ENCODE measurements around the gene UROC1. TPM values are rescaled to one million over a fixed set of nuclear protein-coding genes. Genes with fewer than 3 reads are reported as not detected.

UROC1 gene
- total RNA-seq, 1 experiment from 2014 or later: not detected

GRCh38 chr3:126540951-126541627, 23.5 kb upstream of the UROC1 start:
- H3K36me3 ChIP-seq (ENCODE audit: control insufficient read depth in 1 of 2, insufficient read depth in 2 of 2, low read length in 2 of 2): no peaks in the 10 kb centered on the region
- H3K4me1 ChIP-seq (ENCODE audit: control insufficient read depth in 1 of 2, insufficient read depth in 2 of 2, low read length in 2 of 2): peaks cover 15 to 18% of the 10 kb centered on the region in 2 experiments; a peak in 3 of 4 replicates
- no peak overlapping the region for H3K27ac ChIP-seq (ENCODE audit: low read depth, low read length)
- no peaks in the 10 kb centered on the region for H3K9me2 ChIP-seq (ENCODE audit: insufficient read depth)
- H3K27me3 ChIP-seq (ENCODE audit: insufficient read depth, low read length): 0 out of 2 replicates have a peak, but pooled peaks cover 3% of the 10 kb centered on the region
- no peaks in the 10 kb centered on the region for H3K9me3 ChIP-seq (ENCODE audit: control insufficient read depth in 1 of 2, insufficient read depth in 1 of 2, low read depth in 1 of 2, low read length in 2 of 2)
- POLR2A ChIA-PET: no interaction called here
- ATAC-seq: no peak
- intact Hi-C loops (cut with micrococcal nuclease): no loop called here
- DNase-seq (ENCODE audit: low read depth, low spot score): no peak
- H3K79me2 ChIP-seq (ENCODE audit: insufficient read depth, low read length): no peaks in the 10 kb centered on the region
- H2AFZ ChIP-seq (ENCODE audit: low read depth, low read length, poor library complexity, severe bottlenecking): no peak overlapping the region
- RAD21 ChIA-PET (ENCODE audit: low non-redundant PET in 1 of 2, low total read pairs in 2 of 2, uncharacterized antibody in 2 of 2, unreplicated experiment in 2 of 2): no interaction called here
- no peak overlapping the region for H3K4me3 ChIP-seq (replicated peaks in 1 of 2; ENCODE audit: low read depth in 1 of 2, low read length in 2 of 2)
- no TSS peak for BruUV-seq (replicated peaks)
- peak overlapping the region; percentile 53 for H3K4me2 ChIP-seq (ENCODE audit: low read length)
- H3K9ac ChIP-seq (ENCODE audit: low read length): no peak overlapping the region
- H4K20me1 ChIP-seq (ENCODE audit: insufficient read depth): no peaks in the 10 kb centered on the region
- TF ChIP-seq SIN3A (IDR thresholded peaks at IDR 0.05; ENCODE audit: low read depth): no peak
- no peak for TF ChIP-seq EZH2 (IDR thresholded peaks at IDR 0.05)
- TF ChIP-seq FOSL1 (IDR thresholded peaks at IDR 0.05; ENCODE audit: low read depth): no peak
- no peak for TF ChIP-seq EZH2phosphoT487 (IDR thresholded peaks at IDR 0.05; ENCODE audit: borderline replicate concordance)
- TF ChIP-seq ATF3 (IDR thresholded peaks at IDR 0.05): no peak
- TF ChIP-seq RAD21 (IDR thresholded peaks at IDR 0.05; ENCODE audit: low read depth): no peak
- TF ChIP-seq YY1 (IDR thresholded peaks at IDR 0.05; ENCODE audit: extremely low read depth, insufficient replicate concordance, low read depth, low read length): no peak
- TF ChIP-seq, protein P1, sequence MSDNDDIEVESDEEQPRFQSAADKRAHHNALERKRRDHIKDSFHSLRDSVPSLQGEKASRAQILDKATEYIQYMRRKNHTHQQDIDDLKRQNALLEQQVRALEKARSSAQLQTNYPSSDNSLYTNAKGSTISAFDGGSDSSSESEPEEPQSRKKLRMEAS (IDR thresholded peaks at IDR 0.05): no peak
- TF ChIP-seq SRF (IDR thresholded peaks at IDR 0.05; ENCODE audit: low read depth): no peak
- CTCF ChIA-PET: no interaction called here

DNA sequence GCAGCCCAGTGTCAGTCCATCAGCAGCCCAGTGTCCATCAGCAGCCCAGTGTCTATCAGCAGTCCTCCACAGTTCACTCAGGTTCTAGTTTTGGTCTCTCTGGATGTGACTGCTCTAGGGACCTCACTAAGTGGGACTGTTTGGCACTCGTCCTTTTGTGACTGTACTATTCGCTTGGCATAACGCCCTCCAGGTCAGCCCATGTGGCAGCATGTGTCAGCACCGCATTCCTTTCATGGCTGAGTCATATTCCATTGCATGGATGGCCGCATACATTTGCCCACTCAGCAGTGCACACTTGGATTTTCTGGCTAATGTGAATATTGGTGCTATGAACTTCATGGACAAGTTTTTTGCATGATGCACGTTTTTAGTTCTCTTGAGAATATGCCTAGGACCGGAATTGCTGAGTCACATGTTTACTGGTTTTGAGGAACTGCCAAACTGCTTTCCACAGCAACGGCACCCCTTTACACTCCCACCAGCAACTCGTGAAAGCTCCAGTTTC, 22.8 kb upstream of the UROC1 start:
- intact Hi-C loops (cut with micrococcal nuclease): no loop called here
- H2AFZ ChIP-seq (ENCODE audit: low read depth, low read length, poor library complexity, severe bottlenecking): no peak overlapping the region
- peak; percentile 84 for ATAC-seq
- no peak overlapping the region for H3K9ac ChIP-seq (ENCODE audit: low read length)
- H3K27ac ChIP-seq (ENCODE audit: low read depth, low read length): no peak overlapping the region
- peak overlapping the region; percentile 53 for H3K4me2 ChIP-seq (ENCODE audit: low read length)
- H3K27me3 ChIP-seq (ENCODE audit: insufficient read depth, low read length): 0 out of 2 replicates have a peak, but pooled peaks cover 10% of the 10 kb centered on the region
- ChIA-PET RAD21 (ENCODE audit: low non-redundant PET in 1 of 2, low total read pairs in 2 of 2, uncharacterized antibody in 2 of 2, unreplicated experiment in 2 of 2) (no interaction called here), POLR2A (no interaction called here), CTCF (no interaction called here)
- no peaks in the 10 kb centered on the region for H3K9me2 ChIP-seq (ENCODE audit: insufficient read depth)
- H3K79me2 ChIP-seq (ENCODE audit: insufficient read depth, low read length): no peaks in the 10 kb centered on the region
- no peak overlapping the region for H3K4me3 ChIP-seq (replicated peaks in 1 of 2; ENCODE audit: low read depth in 1 of 2, low read length in 2 of 2)
- H3K9me3 ChIP-seq (ENCODE audit: control insufficient read depth in 1 of 2, insufficient read depth in 1 of 2, low read depth in 1 of 2, low read length in 2 of 2): no peaks in the 10 kb centered on the region
- no peaks in the 10 kb centered on the region for H3K36me3 ChIP-seq (ENCODE audit: control insufficient read depth in 1 of 2, insufficient read depth in 2 of 2, low read length in 2 of 2)
- peak; percentile 76 for DNase-seq (ENCODE audit: low read depth, low spot score)
- BruUV-seq (replicated peaks): no TSS peak
- H4K20me1 ChIP-seq (ENCODE audit: insufficient read depth): no peaks in the 10 kb centered on the region
- H3K4me1 ChIP-seq (ENCODE audit: control insufficient read depth in 1 of 2, insufficient read depth in 2 of 2, low read length in 2 of 2): peaks cover 15 to 18% of the 10 kb centered on the region in 2 experiments; a peak in 3 of 4 replicates
- TF ChIP-seq JUND (IDR thresholded peaks at IDR 0.05) (peak; percentile 84), CBX3 (IDR thresholded peaks at IDR 0.05; ENCODE audit: low read depth) (peak; percentile 84; the same call in 1 of the 2 replicates), FOSL1 (IDR thresholded peaks at IDR 0.05; ENCODE audit: low read depth) (peak; percentile 86), ZNF274 (IDR thresholded peaks at IDR 0.05; ENCODE audit: low read depth, low read length) (no peak), ZFX (IDR thresholded peaks at IDR 0.05) (no peak), RAD21 (IDR thresholded peaks at IDR 0.05; ENCODE audit: low read depth) (no peak), EGR1 (IDR thresholded peaks at IDR 0.05; ENCODE audit: low read depth) (no peak), SP1 (IDR thresholded peaks at IDR 0.05; ENCODE audit: low read depth) (peak; percentile 60), SIN3A (IDR thresholded peaks at IDR 0.05; ENCODE audit: low read depth) (peak; percentile 44; the same call in 1 of the 2 replicates), CEBPB (IDR thresholded peaks at IDR 0.05; ENCODE audit: low read depth) (0 out of 2 replicates have a peak, but pooled peaks have one; percentile 36), EZH2phosphoT487 (IDR thresholded peaks at IDR 0.05; ENCODE audit: borderline replicate concordance) (no peak), ATF3 (IDR thresholded peaks at IDR 0.05) (no peak), EZH2 (IDR thresholded peaks at IDR 0.05) (no peak)
- TF ChIP-seq, protein P1 (IDR thresholded peaks at IDR 0.05): peak; percentile 74
- TF ChIP-seq, protein P2, sequence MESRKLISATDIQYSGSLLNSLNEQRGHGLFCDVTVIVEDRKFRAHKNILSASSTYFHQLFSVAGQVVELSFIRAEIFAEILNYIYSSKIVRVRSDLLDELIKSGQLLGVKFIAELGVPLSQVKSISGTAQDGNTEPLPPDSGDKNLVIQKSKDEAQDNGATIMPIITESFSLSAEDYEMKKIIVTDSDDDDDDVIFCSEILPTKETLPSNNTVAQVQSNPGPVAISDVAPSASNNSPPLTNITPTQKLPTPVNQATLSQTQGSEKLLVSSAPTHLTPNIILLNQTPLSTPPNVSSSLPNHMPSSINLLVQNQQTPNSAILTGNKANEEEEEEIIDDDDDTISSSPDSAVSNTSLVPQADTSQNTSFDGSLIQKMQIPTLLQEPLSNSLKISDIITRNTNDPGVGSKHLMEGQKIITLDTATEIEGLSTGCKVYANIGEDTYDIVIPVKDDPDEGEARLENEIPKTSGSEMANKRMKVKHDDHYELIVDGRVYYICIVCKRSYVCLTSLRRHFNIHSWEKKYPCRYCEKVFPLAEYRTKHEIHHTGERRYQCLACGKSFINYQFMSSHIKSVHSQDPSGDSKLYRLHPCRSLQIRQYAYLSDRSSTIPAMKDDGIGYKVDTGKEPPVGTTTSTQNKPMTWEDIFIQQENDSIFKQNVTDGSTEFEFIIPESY (IDR thresholded peaks at IDR 0.05; ENCODE audit: extremely low read depth, insufficient replicate concordance, low read length): no peak

Data from HCT116 (cell line).